CD4-positive, alpha-beta T cell treated with Interleukin-17A for 4 hours (primary cell): ENCODE measurements around the gene CD59.
A peak's percentile ranks its signal among the peaks of the same experiment; 100 is the strongest.
"Not testable (repeated sequence)": the region's sequence is repeated elsewhere in the genome, so short reads cannot be mapped to it uniquely, and the experiment has no call there.

Experiments
- DNase-seq: peaks from one replicate; pipeline ENCODE4 v3.0.0-alpha.2; 2020; ENCODE audit warnings: mixed read lengths

Gene CD59

DNA sequence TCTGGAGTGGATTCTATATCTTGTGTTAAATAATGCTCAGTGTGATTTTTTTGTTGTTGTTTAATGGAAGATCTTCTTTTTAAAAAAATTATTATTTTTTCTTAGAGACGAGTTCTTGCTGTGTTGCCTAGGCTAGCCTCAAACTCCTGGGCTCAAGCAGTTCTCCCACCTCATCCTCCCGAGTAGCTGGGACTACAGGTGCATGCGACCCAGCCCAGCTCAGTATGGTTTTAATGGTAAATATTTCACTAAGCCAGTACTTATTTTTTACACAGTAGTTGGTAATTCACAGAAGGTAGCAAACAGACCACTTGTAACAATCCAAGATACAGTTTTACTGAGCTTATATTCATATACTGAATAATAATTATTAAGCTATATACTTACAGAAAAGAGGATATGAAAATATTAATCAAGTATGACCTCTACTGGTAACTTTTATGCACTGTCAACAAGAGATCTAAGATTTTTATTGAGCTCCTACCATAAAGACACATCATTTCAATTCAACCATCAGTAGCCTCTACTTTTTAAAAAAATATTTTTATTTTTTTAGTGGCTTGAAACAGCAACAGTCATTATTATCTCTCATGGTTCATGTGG is 6.1 kb upstream of the CD59 start:
- no peak for DNase-seq

DNA sequence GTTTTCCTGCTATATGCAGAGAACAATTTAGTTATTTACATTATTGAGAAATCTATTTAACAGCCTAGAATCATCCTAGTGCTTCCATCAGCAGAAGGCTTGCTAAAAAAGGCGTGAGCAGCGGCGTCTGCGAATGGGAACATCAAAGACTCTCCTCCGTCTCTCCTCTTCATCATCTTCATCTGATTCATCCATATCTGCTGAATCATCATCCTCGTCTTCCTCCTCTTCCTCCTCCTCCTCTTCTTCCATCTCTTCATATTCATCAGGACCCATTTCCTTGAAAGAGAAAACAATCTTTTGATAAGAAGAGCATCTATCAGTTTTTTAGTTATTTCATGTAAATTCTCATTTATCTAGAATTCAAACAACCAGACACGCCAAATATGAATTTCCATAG is 5.6 kb upstream of the CD59 start:
- no peak for DNase-seq

DNA sequence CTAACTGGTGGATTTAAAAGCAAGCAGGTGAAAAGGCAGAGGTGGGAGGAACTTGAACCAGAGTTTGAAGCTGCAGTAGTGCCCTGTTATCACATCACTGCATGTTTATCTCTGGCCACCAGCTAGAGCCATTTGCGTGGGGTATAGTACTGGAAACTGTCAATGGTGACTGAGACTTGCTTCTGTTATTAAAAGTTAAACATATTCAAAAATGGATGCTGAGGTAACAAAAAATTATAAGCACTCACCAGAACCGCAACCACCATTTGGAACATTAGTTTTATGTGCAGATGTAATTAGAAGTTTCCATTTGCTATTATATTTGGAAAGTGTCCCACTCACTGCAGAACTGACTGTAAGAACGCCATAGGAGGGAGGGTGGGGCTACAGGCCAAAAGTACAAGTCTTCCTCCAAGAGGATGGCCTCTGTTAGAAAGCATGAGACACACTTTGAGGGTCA is 1.2 kb upstream of the CD59 start:
- no peak for DNase-seq

DNA sequence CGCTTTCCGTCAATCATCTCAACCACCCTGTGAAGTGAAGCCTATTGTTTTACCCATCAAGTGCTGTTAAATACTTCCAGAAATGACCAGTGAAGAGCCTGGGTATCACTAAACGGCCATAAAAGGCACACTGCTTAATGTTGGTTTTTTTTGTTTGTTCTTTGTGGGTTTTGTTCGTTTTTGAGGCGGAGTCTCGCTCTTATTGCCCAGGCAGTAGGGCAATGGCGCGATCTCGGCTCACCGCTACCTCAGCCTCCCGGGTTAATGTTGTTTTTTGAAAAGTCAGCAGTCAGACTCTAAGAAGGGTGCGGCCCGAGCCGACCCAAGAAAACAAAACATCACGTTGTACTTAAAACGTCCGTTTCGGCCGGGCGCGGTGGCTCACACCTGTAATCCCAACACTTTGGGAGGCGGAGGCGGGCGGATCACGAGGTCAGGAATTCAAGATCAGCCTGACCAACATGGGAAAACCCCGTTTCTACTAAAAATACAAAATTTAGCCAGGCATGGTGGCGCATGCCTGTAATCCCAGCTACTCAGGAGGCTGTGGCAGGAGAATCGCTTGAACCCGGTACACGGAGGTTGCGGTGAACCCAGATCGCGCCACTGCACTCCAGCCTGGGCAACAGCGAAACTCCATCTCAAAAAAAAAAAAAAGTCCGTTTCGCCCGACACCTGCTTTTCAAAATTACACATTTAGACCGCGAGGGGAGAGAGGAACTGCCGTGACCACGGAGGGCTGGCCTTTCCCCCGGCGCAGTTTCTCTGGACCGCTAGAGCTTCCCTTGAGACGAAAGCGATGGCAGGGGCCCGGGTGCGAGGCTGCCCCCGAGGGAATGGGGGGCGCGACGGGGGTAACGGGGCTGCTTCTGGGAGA is 714 bp downstream of the CD59 start:
- peak; percentile 51 for DNase-seq

DNA sequence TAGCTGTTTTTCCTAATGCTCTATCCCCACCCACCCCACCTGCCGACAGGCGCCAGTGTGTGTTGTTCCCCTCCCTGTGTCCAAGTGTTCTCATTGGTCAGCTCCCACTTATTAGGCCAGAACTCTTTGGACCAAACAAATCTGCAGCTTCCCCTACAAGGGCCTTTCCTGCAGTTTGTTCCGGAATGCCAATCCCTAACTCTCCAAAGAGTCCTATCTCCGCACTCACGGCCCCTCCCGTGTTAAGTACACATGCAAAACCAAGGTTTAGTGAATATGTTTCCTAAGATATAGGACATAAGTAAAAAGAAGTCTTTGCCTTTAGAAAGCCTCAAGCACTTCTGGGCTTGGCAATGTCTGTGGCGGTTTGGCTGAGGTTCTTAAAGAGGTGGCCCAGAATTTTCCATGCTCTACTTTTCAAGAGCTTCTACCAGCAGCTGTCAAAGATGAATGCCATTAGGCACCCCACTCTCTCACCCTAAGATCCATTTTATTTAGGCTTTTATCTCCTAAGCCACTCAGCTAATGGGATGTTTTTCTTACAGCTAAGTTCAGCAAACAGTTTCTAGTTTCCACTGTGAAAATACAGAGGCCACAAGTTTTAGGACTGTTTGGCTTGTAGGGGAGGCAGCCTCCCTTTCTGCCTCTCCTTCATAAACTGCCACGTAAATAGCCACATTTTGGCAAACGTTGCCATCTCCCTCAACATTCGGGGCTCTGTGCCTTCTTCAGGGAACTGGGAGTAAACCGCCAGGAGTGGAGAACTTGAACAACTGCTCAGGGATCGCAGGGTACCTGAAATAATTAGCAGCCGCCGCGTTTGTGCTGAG is 1.6 kb downstream of the CD59 start:
- DNase-seq, result peak; percentile 30

DNA sequence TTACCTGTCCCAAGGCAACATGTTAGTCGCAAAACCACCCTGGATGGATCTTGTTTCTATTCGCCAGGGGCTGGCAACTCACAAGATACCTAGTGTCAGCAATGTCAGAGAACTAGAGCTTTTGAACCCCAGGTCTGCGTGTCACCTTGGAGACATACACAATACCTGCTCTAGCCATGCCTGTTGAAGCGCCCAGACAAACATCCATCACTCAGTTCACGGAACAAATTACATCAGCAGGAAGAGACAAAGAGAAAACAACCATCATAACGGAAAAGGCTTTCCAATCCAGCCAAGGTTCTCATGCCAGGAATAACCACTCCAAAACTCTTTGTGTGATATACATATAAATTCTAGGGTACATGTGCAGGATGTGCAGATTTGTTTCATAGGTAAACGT is 2.2 kb downstream of the CD59 start:
- DNase-seq, result no peak

DNA sequence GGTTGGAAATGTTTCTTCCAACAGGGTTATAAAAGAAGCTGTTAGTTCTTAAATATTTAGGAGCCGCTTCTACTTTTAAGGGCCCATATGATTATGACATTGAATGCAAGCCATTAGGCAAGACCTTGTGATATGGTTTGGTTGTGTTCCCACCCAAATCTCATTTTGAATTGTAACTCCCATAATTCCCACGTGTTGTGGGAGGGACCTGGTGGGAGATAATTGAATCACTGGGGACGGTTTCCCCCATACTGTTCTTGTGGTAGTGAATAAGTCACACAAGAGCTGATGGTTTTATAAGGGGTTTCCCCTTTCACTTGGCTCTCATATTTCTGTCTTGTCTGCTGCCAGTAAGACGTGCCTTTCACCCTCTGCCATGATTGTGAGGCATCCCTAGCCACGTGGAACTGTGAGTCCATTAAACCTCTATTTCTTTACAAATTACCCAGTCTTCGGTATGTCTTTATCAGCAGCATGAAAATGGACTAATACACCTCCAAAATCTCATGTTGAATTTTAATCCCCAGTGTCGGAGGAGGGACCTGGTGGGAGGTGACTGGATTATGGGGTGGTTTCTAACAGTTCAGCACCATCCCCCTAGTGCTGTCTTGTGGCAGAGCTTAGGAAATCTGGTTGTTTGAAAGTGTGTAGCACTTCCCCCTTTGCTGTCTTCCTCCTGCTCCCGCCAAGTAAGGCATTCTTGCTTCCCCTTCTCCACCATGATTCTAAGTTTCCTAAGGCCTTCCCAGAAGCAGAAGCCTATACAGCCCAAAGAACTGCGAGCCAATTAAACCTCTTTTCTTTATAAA is 4.3 kb downstream of the CD59 start:
- no peak for DNase-seq

DNA sequence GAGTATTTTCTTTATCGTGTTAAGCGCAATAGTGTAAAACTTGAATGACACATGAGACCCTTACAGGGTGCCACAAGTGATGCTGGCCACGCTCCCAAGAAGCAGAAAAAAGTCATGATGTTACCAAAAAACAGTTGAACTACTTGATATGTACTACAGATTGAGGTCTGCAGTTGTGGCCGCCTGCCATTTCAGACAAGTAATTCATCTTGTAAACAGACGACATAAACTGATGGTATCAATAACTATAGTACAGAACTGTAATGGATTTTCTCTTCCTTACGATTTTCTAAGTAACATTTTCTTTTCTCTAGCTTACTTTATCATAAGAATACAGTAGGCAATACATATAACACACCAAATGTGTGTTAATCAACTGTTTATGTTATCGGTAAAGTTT is 5.5 kb downstream of the CD59 start:
- no peak for DNase-seq

DNA sequence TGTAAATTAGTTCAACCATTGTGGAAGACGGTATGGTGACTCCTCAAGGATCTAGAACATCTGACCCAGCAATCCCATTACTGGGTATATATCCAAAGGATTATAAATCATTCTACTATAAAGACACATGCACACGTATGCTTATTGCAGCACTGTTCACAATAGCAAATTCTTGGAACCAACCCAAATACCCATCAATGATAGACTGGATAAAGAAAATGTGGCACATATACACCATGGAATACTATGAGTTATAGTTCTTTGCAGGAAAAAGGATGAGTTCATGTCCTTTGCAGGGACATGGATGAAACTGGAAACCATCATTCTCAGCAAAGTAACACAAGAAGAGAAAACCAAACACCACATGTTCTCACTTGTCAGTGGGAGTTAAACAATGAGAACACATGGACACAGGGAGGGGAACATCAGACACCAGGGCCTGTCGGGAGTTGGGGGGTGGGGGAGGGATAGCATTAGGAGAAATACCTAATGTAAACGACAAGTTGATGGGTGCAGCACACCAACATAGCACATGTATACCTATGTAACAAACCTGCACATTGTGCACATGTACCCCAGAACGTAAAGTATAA is 7.1 kb downstream of the CD59 start:
- not testable (repeated sequence) for DNase-seq

DNA sequence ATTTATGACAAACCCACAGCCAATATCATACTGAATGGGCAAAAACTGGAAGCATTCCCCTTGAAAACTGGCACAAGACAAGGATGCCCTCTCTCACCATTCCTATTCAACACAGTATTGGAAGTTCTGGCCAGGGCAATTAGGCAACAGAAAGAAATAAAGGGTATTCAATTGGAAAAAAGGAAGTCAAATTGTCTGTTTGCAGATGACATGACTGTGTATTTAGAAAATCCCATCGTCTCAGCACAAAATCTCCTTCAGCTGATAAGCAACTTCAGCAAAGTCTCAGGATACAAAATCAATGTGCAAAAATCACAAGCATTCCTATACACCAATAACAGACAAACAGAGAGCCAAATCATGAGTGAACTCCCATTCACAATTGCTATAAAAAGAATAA is 8.7 kb downstream of the CD59 start:
- DNase-seq, result not testable (repeated sequence)

DNA sequence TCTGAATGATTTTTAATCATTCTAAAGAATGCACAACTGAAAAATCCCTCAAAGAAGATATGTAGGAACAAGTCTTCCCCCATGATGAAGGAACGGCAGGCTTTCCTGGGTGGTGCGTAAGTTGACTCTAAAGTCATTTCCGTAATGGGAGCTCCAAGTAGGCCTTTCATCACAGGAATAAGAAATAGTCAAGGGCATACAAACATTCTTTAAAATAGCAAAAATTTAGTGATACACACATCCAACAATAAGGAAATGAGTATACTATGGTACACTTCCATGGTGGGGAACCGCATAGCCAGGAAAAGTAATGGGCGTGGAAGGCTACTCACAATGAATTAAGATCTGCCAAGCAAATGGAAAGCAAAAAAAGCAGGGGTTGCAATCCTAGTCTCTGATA is 10.7 kb downstream of the CD59 start:
- no peak for DNase-seq

DNA sequence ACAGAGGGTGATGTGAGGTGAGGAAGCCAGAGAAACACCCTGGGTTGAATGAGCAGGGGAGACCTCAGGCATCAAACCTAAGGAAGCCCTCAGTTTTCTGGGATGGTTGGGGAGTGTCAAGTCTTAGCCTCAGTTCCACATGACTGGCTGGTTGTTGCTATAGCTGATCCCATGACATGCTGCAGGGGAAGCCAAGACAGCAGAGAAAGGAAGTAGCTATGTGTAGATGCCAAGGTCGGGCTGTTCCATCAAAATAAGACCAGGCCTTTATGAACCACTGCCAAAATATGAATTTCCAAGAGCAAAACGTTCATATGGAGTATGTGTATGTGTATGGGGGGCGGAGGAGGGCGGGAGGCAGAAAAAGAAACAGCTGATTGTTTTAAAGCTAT is 11.6 kb downstream of the CD59 start:
- no peak for DNase-seq

DNA sequence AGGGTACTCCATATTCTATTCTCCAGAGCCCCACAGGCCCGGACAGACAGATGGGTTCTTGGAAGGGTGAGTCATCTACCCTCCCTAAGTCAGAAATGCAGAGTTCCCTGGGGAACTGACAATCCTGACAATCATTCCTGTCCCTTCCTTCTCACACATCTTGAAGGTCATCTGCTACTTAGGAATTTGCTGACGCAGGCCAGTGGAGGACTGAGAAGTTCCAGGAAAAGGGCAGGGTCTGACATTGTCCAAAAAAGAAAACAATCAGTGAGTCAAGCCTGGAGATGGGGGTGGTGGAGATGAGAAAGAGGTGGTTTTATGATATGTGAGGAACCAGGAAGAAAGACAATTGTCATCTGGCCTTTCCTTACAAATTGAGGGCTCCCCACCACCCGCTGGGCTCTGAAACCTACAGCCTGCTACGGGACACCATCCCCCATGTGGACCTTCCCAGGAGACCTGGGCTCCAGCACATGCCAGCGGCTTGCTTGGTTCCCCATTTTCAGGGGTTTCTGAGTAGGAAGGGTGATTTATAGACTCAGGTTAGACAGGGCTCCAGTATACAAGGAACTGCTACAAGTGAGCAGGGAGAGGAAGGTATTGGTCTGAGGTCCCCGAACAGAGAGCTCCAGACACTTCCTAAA is 12.9 kb downstream of the CD59 start:
- no peak for DNase-seq

DNA sequence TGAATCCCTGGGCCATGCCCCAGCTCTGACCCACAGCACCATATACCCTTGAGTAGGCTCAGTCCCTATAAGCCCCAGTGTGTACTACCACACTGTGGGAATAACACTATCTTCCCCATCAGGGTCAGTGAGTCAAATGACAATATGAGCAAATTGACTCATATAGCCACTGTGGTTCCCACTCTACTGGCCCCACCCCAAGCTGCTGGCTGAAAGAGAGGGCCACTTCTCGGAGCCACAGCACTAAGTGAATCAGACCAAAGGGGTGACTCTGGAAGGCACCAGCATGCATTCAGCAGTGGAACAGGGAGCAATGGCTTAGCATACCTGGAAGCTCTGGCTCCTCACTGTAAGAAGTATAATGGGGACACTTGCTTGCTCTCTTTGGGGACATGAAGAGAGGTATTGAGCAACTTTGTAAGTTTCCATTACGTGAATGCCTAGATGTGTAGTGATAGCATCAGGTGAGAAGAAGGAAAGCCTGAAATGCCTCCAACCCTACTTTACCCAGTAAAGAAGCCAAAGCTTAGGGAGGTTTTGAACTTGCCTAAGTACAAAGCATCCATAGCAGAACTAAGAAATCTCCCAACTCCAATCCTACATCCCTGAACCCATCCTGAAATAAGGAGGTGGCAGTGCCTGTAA is 13.5 kb downstream of the CD59 start:
- DNase-seq, result no peak

DNA sequence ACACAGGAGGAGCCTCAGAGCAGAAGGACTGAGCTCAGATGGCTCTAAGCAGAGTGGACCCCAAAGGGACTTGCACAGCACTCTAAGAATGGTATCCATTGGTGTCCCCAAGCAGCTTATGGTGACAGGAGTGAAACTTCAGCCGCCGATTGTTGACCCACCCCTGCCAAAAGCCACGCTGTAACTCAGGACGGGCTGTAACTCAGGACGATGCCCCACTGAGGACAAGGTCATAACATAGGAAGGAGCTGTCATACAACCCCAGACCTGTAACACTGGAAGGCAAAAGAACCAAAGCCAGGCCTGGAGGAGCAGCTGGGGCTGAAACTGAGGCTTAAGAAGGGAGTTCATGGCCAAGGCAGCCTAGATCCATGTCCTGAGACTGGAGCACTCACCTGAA is 14.2 kb downstream of the CD59 start:
- DNase-seq, result no peak

DNA sequence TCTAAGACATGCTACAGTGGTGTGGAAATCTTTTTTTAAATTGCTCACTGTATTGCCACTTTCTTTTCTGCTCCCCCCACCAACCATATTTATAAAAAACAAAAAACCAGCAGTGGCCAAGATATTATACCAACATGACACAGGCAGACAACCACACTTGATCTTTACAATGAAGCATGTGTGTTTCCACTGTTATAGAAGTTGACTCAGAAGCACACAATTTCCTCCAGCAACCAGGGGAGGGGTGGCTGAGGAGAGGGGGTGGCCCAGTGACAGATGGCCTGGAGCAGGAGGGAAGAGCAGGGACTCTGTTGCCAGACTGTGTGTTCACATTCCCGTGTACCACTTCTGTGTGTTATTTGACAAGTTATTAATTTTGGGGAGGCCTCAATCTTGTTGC is 14.8 kb downstream of the CD59 start:
- DNase-seq, result no peak

DNA sequence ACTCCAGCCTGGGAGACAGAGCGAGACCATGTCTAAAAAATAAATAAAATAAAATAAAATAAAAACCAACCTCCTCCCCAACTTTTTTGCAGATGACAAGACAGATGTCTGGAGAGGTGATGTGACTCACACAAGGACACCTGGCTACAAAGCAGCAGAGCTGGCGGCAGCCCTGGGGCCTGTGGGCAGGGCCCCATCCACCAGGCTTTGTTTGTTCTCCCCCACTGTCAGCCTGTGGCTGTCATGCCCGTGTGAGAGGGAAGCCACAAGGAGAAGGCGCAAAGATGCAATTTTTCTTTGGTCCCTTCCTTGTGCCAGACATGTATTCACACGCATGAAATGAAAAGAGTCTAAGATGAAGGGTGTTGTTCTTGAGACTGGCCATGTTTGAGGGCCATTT is 16.6 kb downstream of the CD59 start:
- no peak for DNase-seq

DNA sequence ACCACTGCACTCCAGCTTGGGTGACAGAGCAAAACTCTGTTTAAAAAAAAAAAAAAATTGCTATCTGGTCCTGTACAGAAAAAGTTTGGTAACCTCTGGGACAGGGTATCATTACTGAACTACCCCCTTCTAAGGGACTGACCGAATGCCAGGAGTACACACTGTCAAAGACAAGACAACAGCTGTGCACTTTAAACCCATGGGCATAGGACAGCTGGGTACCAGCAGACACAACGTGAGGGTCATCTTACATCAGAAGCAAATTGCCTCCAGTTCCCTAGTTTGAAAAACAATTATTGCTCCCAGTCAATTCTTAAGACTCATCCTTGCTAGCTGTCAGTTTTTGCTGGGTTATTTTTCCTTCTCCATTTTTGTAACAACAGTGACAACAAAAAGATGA is 17.8 kb downstream of the CD59 start:
- DNase-seq, result no peak

DNA sequence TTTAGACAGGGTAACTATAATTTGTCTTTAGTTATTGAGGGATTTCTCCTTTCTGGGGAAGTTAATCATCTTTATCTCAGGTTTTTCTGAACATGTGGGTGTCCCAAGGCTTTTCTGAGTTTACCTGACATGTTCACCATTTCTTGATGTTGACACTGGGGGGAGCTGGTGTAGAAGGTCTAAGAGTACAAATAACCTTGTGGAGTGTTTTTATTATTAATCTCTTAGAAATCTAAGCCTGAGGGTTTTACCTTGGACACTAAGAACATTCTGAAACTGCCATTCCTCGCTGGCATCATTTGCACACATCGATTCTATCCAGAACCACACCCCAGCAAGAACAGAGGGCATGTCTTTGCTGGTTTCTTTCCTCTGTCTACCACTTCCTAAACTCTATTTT is 20.0 kb downstream of the CD59 start:
- peak; percentile 30 for DNase-seq

DNA sequence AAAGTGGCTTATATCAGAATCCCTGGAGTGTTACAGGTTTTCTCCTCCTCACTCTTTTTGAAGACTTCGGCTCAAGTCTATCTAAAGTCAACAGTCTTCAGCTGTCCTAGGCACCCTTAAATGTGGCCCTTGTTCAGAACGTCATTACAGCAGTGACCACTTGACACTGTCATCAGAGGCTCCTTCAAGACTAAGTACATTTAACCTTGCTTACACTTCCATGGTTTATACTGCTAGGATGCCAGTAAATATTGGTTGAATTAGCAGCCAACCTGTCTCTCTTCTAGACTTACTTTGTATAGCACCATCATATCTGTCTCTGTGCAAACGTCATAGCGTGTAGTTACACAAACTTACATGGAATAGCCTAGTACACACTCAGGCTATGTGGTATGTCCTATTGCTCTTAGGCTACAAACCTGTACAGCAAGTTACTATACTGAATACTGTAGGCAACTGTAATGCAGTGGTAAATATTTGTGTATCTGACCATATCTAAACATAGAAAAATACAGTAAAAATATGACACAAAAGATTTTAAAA is 22.3 kb downstream of the CD59 start:
- DNase-seq, result no peak
